K562 (cell line): ENCODE data around the gene STK16. TPM values are rescaled to one million over a fixed set of nuclear protein-coding genes. Genes with fewer than 3 reads are reported as not detected.
A peak's percentile ranks its signal among the peaks of the same experiment; 100 is the strongest.

Experiments
- BCOR ChIP-seq: fragments of 450-650 bp; IDR thresholded peaks from 2 replicates; pipeline ENCODE4 v1.6.1; 2016
- COPS2 ChIP-seq: fragments of 450-650 bp; conservative IDR thresholded peaks from 2 replicates; pipeline ENCODE4 v1.6.1; 2016; ENCODE audit warnings: mild to moderate bottlenecking, moderate library complexity
- ERF ChIP-seq: fragments of 450-650 bp; formaldehyde crosslinking; IDR thresholded peaks from 2 replicates; pipeline ENCODE4 v1.4.0; 2020; ENCODE audit warnings: mild to moderate bottlenecking, mixed read lengths
- GTF2F1 ChIP-seq: IDR thresholded peaks from 2 replicates; pipeline ENCODE4 v1.6.1; 2011; ENCODE audit warnings: low read depth, low read length, improper control_type of control experiment
- NFATC3 ChIP-seq: fragments of 450-650 bp; IDR thresholded peaks from 2 replicates; pipeline ENCODE4 v1.6.1; 2017; ENCODE audit warnings: mild to moderate bottlenecking
- TARDBP ChIP-seq: fragments of 450-650 bp; IDR thresholded peaks from 2 replicates; pipeline ENCODE4 v1.6.1; 2016
- TCF3 ChIP-seq: sonication (generic); formaldehyde crosslinking; IDR thresholded peaks from 2 replicates; pipeline ENCODE4 v1.4.0; 2020; ENCODE audit warnings: mild to moderate bottlenecking, missing genetic modification reagents
- ZNF436 ChIP-seq: fragments of 250-450, 450-650 bp; sonication (Bioruptor Pico); formaldehyde crosslinking; IDR thresholded peaks from 2 replicates; pipeline ENCODE4 v1.7.0; 2020; ENCODE audit warnings: mild to moderate bottlenecking
- ZNF79 ChIP-seq: fragments of 250-450 bp; sonication (Bioruptor Pico); IDR thresholded peaks from 2 replicates; pipeline ENCODE4 v1.4.0; 2020; ENCODE audit warnings: low read depth, mild to moderate bottlenecking, moderate library complexity
- polyA plus RNA-seq, 8 experiments: library from polyadenylated mRNA; depleted of rRNA in 4 of 8; stranded (reverse) in 5 of 8; unstranded in 3 of 8; fragments of >200 nt; fragmentation: Nextera tagmentation in 2 of 8; fragmentation: Illumina TruSeq in 1 of 8; extraction: Ambion mirVana in 2 of 8; extraction: Trizol in 1 of 8; gene quantifications; 2 replicates each; pipeline versions ENCODE4 v1.2.1 to v1.2.3, GENCODE V29; 2011 to 2014; ENCODE audit warnings: inconsistent platforms in 1 of 8, missing spikeins in 1 of 8
- total RNA-seq, 7 experiments: library from RNA; depleted of rRNA in 6 of 7; stranded (reverse); fragments of >200 nt in 6 of 7; fragmentation: Illumina TruSeq in 2 of 7; extraction: Trizol in 2 of 7; gene quantifications; 2 replicates each; pipeline versions ENCODE4 v1.2.1 to v1.2.3, GENCODE V29; 2011 to 2021; ENCODE audit warnings: low replicate concordance in 1 of 7
- TF ChIP-seq, protein P1 (sequence below), 2 experiments: fragments of 150-350 bp in 1 of 2; IDR thresholded peaks; 2 replicates each; pipeline ENCODE4 v1.6.1; 2012 to 2016; ENCODE audit warnings: low read depth in 2 of 2, low read length in 2 of 2, mild to moderate bottlenecking in 1 of 2, moderate library complexity in 1 of 2
- TF ChIP-seq, protein P2 (sequence below): fragments of 250-450 bp; sonication (Bioruptor Pico); IDR thresholded peaks from 2 replicates; pipeline ENCODE4 v1.8.0; 2021; ENCODE audit warnings: moderate library complexity, mild to moderate bottlenecking, inconsistent platforms
- TF ChIP-seq, protein P3 (sequence below): sonication (generic); formaldehyde crosslinking; IDR thresholded peaks from 2 replicates; pipeline ENCODE4 v1.8.0; 2022; ENCODE audit warnings: mild to moderate bottlenecking, missing genetic modification reagents
- TF ChIP-seq, protein P4 (sequence below): IDR thresholded peaks from 2 replicates; pipeline ENCODE4 v1.6.1; 2012; ENCODE audit warnings: low read depth, low read length, improper control_type of control experiment, borderline replicate concordance

The STK16 gene
- total and polyA plus RNA-seq, 9 of the 15 experiments (the other 6 are each of a cell fraction or from before 2014, with no cell fraction given): 5.4 to 36.2 (median 17.8) TPM

DNA sequence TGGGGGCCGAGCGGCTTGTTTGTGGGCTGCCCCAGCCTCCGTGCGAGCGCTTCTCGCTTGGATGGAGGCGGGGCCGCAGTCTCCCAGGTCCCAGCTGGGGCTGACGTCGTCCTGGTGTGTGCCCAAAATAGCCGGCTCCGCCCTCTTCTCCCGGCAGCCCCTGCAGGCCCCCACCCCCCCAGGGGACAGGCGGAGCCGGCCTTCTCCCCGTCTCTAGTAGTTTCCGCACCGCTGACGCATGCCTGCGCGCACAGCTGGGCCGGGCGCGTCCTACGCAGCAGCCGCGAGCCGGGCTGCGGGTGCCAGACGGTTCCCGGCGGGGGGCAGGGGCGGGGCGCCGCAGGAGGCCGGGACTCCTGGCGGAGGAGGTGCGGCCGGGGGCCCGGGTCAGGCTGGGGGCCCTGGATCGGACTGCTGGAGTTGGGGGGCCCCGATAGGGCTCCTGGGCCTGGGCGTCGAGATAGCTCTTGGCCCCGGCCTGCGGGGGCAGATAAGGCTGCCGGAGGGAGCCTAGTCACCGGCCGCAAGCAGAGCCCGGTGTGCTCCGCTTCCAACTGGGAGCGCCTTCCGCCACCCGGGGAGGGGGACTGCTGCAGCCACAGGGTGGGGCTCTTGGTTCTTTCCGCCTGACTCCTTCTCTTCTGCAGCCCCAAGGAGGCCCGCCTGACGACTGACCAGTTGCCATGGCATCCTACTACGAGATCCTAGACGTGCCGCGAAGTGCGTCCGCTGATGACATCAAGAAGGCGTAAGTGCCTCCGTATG lies 34.1 kb downstream of the STK16 start, which contains the start of gene DNAJB2 (continued):
- TF ChIP-seq, protein P1, sequence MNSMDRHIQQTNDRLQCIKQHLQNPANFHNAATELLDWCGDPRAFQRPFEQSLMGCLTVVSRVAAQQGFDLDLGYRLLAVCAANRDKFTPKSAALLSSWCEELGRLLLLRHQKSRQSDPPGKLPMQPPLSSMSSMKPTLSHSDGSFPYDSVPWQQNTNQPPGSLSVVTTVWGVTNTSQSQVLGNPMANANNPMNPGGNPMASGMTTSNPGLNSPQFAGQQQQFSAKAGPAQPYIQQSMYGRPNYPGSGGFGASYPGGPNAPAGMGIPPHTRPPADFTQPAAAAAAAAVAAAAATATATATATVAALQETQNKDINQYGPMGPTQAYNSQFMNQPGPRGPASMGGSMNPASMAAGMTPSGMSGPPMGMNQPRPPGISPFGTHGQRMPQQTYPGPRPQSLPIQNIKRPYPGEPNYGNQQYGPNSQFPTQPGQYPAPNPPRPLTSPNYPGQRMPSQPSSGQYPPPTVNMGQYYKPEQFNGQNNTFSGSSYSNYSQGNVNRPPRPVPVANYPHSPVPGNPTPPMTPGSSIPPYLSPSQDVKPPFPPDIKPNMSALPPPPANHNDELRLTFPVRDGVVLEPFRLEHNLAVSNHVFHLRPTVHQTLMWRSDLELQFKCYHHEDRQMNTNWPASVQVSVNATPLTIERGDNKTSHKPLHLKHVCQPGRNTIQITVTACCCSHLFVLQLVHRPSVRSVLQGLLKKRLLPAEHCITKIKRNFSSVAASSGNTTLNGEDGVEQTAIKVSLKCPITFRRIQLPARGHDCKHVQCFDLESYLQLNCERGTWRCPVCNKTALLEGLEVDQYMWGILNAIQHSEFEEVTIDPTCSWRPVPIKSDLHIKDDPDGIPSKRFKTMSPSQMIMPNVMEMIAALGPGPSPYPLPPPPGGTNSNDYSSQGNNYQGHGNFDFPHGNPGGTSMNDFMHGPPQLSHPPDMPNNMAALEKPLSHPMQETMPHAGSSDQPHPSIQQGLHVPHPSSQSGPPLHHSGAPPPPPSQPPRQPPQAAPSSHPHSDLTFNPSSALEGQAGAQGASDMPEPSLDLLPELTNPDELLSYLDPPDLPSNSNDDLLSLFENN (IDR thresholded peaks at IDR 0.05; ENCODE audit: low read depth in 2 of 2, low read length in 2 of 2): peak in 1 of 2 experiments; percentile 98; a peak in 2 of 4 replicates
- TF ChIP-seq ZNF79 (CRISPR knock-in tag) (0 out of 2 replicates have a peak, but pooled peaks have one; percentile 5), NFATC3 (no peak), GTF2F1 (no peak), ZNF436 (CRISPR knock-in tag) (no peak), BCOR (peak; percentile 80), COPS2 (no peak), ERF (CRISPR knock-in tag) (peak; percentile 92), TCF3 (peak; percentile 98), TARDBP (peak; percentile 93)
- TF ChIP-seq, protein P2, sequence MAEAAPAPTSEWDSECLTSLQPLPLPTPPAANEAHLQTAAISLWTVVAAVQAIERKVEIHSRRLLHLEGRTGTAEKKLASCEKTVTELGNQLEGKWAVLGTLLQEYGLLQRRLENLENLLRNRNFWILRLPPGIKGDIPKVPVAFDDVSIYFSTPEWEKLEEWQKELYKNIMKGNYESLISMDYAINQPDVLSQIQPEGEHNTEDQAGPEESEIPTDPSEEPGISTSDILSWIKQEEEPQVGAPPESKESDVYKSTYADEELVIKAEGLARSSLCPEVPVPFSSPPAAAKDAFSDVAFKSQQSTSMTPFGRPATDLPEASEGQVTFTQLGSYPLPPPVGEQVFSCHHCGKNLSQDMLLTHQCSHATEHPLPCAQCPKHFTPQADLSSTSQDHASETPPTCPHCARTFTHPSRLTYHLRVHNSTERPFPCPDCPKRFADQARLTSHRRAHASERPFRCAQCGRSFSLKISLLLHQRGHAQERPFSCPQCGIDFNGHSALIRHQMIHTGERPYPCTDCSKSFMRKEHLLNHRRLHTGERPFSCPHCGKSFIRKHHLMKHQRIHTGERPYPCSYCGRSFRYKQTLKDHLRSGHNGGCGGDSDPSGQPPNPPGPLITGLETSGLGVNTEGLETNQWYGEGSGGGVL (CRISPR knock-in tag): no peak
- TF ChIP-seq, protein P3, sequence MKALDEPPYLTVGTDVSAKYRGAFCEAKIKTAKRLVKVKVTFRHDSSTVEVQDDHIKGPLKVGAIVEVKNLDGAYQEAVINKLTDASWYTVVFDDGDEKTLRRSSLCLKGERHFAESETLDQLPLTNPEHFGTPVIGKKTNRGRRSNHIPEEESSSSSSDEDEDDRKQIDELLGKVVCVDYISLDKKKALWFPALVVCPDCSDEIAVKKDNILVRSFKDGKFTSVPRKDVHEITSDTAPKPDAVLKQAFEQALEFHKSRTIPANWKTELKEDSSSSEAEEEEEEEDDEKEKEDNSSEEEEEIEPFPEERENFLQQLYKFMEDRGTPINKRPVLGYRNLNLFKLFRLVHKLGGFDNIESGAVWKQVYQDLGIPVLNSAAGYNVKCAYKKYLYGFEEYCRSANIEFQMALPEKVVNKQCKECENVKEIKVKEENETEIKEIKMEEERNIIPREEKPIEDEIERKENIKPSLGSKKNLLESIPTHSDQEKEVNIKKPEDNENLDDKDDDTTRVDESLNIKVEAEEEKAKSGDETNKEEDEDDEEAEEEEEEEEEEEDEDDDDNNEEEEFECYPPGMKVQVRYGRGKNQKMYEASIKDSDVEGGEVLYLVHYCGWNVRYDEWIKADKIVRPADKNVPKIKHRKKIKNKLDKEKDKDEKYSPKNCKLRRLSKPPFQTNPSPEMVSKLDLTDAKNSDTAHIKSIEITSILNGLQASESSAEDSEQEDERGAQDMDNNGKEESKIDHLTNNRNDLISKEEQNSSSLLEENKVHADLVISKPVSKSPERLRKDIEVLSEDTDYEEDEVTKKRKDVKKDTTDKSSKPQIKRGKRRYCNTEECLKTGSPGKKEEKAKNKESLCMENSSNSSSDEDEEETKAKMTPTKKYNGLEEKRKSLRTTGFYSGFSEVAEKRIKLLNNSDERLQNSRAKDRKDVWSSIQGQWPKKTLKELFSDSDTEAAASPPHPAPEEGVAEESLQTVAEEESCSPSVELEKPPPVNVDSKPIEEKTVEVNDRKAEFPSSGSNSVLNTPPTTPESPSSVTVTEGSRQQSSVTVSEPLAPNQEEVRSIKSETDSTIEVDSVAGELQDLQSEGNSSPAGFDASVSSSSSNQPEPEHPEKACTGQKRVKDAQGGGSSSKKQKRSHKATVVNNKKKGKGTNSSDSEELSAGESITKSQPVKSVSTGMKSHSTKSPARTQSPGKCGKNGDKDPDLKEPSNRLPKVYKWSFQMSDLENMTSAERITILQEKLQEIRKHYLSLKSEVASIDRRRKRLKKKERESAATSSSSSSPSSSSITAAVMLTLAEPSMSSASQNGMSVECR (CRISPR knock-in tag): peak; percentile 87
- TF ChIP-seq, protein P4, sequence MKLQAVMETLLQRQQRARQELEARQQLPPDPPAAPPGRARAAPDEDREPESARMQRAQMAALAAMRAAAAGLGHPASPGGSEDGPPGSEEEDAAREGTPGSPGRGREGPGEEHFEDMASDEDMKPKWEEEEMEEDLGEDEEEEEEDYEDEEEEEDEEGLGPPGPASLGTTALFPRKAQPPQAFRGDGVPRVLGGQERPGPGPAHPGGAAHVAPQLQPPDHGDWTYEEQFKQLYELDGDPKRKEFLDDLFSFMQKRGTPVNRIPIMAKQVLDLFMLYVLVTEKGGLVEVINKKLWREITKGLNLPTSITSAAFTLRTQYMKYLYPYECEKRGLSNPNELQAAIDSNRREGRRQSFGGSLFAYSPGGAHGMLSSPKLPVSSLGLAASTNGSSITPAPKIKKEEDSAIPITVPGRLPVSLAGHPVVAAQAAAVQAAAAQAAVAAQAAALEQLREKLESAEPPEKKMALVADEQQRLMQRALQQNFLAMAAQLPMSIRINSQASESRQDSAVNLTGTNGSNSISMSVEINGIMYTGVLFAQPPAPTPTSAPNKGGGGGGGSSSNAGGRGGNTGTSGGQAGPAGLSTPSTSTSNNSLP: no peak; the same call in 1 of the 2 replicates
